ENCODE measurements around the gene OR6Y1. TPM values are rescaled to one million over a fixed set of nuclear protein-coding genes. Genes with fewer than 3 reads are reported as not detected.

The OR6Y1 gene
- total and polyA plus RNA-seq, 2 of the 13 experiments (the other 11 are each of a cell fraction or from before 2014, with no cell fraction given), result not detected

GRCh38 chr1:158577561-158577960 lies 23.4 kb upstream of the OR6Y1 start:
- Histone ChIP-seq H3K4me3 (replicated peaks in 1 of 3; ENCODE audit: insufficient read depth in 1 of 3, low read depth in 2 of 3, low read length in 3 of 3) (no peak overlapping the region), H4K20me1 (ENCODE audit: insufficient read depth, low read length) (no peaks in the 10 kb centered on the region), H3K36me3 (replicated peaks in 1 of 2; ENCODE audit: control insufficient read depth in 1 of 2, insufficient read depth in 2 of 2, low read length in 2 of 2) (no peaks in the 10 kb centered on the region), H2AFZ (ENCODE audit: low read length) (no peak overlapping the region), H3K27me3 (ENCODE audit: control insufficient read depth in 1 of 2, insufficient read depth in 2 of 2, low read length in 2 of 2) (no peaks in the 10 kb centered on the region), H3K9me3 (ENCODE audit: low read length) (peaks cover 42% of the 10 kb centered on the region), H3K27ac (ENCODE audit: extremely low read length, insufficient read depth, low read length) (no peak overlapping the region), H3K79me2 (ENCODE audit: insufficient read depth, low read length) (no peaks in the 10 kb centered on the region), H3K4me2 (ENCODE audit: low read depth, low read length) (no peak overlapping the region), H3K4me1 (ENCODE audit: insufficient read depth, low read length) (no peaks in the 10 kb centered on the region), H3K9ac (ENCODE audit: insufficient read depth, low read depth, low read length) (no peak overlapping the region)
- WGBS (ENCODE audit: low lambda C conversion rate), result 3% methylated on average over 3 of the region's 3 CpGs
- TF ChIP-seq ZKSCAN8 (CRISPR knock-in tag; IDR thresholded peaks at IDR 0.05; ENCODE audit: borderline replicate concordance) (no peak), ZBTB20 (CRISPR knock-in tag; IDR thresholded peaks at IDR 0.05; ENCODE audit: borderline replicate concordance, low read depth) (no peak), GMEB1 (CRISPR knock-in tag; IDR thresholded peaks at IDR 0.05; ENCODE audit: borderline replicate concordance) (no peak), FOXA1 (IDR thresholded peaks at IDR 0.05) (no peak), FOXA1 (CRISPR knock-in tag; IDR thresholded peaks at IDR 0.05) (no peak), ZNF616 (CRISPR knock-in tag; IDR thresholded peaks at IDR 0.05; ENCODE audit: low read depth) (no peak), ZNF101 (CRISPR knock-in tag; IDR thresholded peaks at IDR 0.05; ENCODE audit: borderline replicate concordance, low read depth) (no peak), SOX5 (CRISPR knock-in tag; IDR thresholded peaks at IDR 0.05; ENCODE audit: borderline replicate concordance) (no peak), ZNF225 (CRISPR knock-in tag; IDR thresholded peaks at IDR 0.05) (no peak), HIC2 (CRISPR knock-in tag; IDR thresholded peaks at IDR 0.05; ENCODE audit: low read depth) (no peak), THAP7 (CRISPR knock-in tag; IDR thresholded peaks at IDR 0.05) (no peak), CSRNP2 (CRISPR knock-in tag; conservative IDR thresholded peaks at IDR 0.05; ENCODE audit: low read depth) (no peak), ZNF678 (CRISPR knock-in tag; IDR thresholded peaks at IDR 0.05) (no peak)
- ChIA-PET CTCF (ENCODE audit: low intra/inter-chr PET ratio, low total read pairs) (no interaction called here), POLR2A (no interaction called here)
- no TSS peak for BruUV-seq (replicated peaks)
- DNase-seq (ENCODE audit: low spot score) (no peak), ATAC-seq (no peak), FAIRE-seq (no peak)
- in situ Hi-C loops (cut with HindIII; ENCODE audit: extremely low pct_ligation_motif_present, low pct_unique_long_range_greater_than_20kb), result no loop called here
- intact Hi-C loops (cut with micrococcal nuclease; ENCODE audit: unreplicated experiment), result no loop called here

Measured in HepG2 (cell line).